GM18951 (cell line): ENCODE data around the gene PRKAG1.

Source experiments
- POLR2A ChIP-seq: IDR thresholded peaks from 4 replicates; pipeline ENCODE4 v1.6.1; 2011; ENCODE audit warnings: mild to moderate bottlenecking; ENCODE audit not compliant: insufficient read length, insufficient read depth; ENCODE audit errors: extremely low read depth
- in situ Hi-C: fragments of 300-500 bp; cut with MboI; formaldehyde crosslinking; loops from one replicate; pipeline ENCODE4 v1.12.0; 2022; ENCODE audit warnings: low sequenced_read_pairs, mixed read lengths, inconsistent platforms; ENCODE audit not compliant: unreplicated experiment

PRKAG1 gene

GRCh38 chr12:48960834-48961233 lies 57.7 kb downstream of the PRKAG1 start:
- in situ Hi-C loops = no loop called here
- no peak for TF ChIP-seq POLR2A

- no peak for TF ChIP-seq POLR2A
- in situ Hi-C loops = no loop called here
These were observed 60.6 kb downstream of the PRKAG1 start for GRCh38 chr12:48958049-48958388.

- peak; percentile 79 for TF ChIP-seq POLR2A
- in situ Hi-C loops = no loop called here
These were observed 61.2 kb downstream of the PRKAG1 start, which contains the start of gene ARF3 for GRCh38 chr12:48957141-48958048. Gene ARF3, minus strand, starts transcription at chr12:48957487. Its CDS starts 16,392 bp downstream, at chr12:48941095.

GRCh38 chr12:48956279-48957140 lies 62.1 kb downstream of the PRKAG1 start:
- no peak for TF ChIP-seq POLR2A
- in situ Hi-C loops = no loop called here

GRCh38 chr12:48954841-48955501 lies 63.6 kb downstream of the PRKAG1 start:
- in situ Hi-C loops = no loop called here
- TF ChIP-seq POLR2A = no peak

- in situ Hi-C loops = no loop called here
- TF ChIP-seq POLR2A = no peak
These were observed 64.5 kb downstream of the PRKAG1 start for GRCh38 chr12:48954061-48954460.

GRCh38 chr12:48952691-48953090 lies 65.9 kb downstream of the PRKAG1 start:
- TF ChIP-seq POLR2A = no peak
- in situ Hi-C loops = no loop called here
